Measurements from ENCODE around the gene ACACA. TPM values are rescaled to one million over a fixed set of nuclear protein-coding genes. Genes with fewer than 3 reads are reported as not detected.

ACACA gene
- total RNA-seq, 2 experiments from 2014 or later: 45.1 to 45.9 TPM

- Mint-ChIP-seq H3K36me3 (no peaks in the 10 kb centered on the region), H3K9me3 (no peaks in the 10 kb centered on the region), H3K4me1 (no peaks in the 10 kb centered on the region), H3K4me3 (no peak overlapping the region), H3K27me3 (peaks cover 17% of the 10 kb centered on the region), H3K27ac (no peak overlapping the region)
- no peak for ATAC-seq (ENCODE audit: low read depth)
- DNase-seq: no peak
- POLR2A ChIA-PET: no interaction called here
These were observed 340.0 kb downstream of the ACACA start for GRCh38 chr17:37066322-37067255.

- Mint-ChIP-seq H3K36me3 (no peaks in the 10 kb centered on the region), H3K4me1 (no peaks in the 10 kb centered on the region), H3K4me3 (no peak overlapping the region), H3K27ac (no peak overlapping the region), H3K27me3 (peaks cover 13% of the 10 kb centered on the region), H3K9me3 (no peaks in the 10 kb centered on the region)
- ATAC-seq (ENCODE audit: low read depth) (no peak), DNase-seq (no peak)
- POLR2A ChIA-PET: no interaction called here
These were observed 340.9 kb downstream of the ACACA start for GRCh38 chr17:37065486-37066321.

- POLR2A ChIA-PET: no interaction called here
- H3K4me3 Mint-ChIP-seq: no peak overlapping the region
- no peaks in the 10 kb centered on the region for H3K4me1 Mint-ChIP-seq
- H3K36me3 Mint-ChIP-seq: no peaks in the 10 kb centered on the region
- no peak for ATAC-seq (ENCODE audit: low read depth)
- DNase-seq: no peak
- H3K9me3 Mint-ChIP-seq: no peaks in the 10 kb centered on the region
- peaks cover 13% of the 10 kb centered on the region for H3K27me3 Mint-ChIP-seq
- no peak overlapping the region for H3K27ac Mint-ChIP-seq
These were observed 341.7 kb downstream of the ACACA start for GRCh38 chr17:37064956-37065355.

- no peak for DNase-seq
- no peaks in the 10 kb centered on the region for H3K4me1 Mint-ChIP-seq
- ATAC-seq (ENCODE audit: low read depth): no peak
- no peak overlapping the region for H3K27ac Mint-ChIP-seq
- POLR2A ChIA-PET: no interaction called here
- H3K27me3 Mint-ChIP-seq: peaks cover 13% of the 10 kb centered on the region
- H3K9me3 Mint-ChIP-seq: no peaks in the 10 kb centered on the region
- H3K36me3 Mint-ChIP-seq: no peaks in the 10 kb centered on the region
- H3K4me3 Mint-ChIP-seq: no peak overlapping the region
These were observed 342.4 kb downstream of the ACACA start for GRCh38 chr17:37064206-37064605.

GRCh38 chr17:37062021-37062420 lies 344.6 kb downstream of the ACACA start:
- Mint-ChIP-seq H3K27ac (no peak overlapping the region), H3K4me3 (no peak overlapping the region), H3K36me3 (peaks cover 3% of the 10 kb centered on the region), H3K4me1 (no peaks in the 10 kb centered on the region), H3K27me3 (peaks cover 9% of the 10 kb centered on the region), H3K9me3 (no peaks in the 10 kb centered on the region)
- POLR2A ChIA-PET: no interaction called here
- ATAC-seq (ENCODE audit: low read depth): no peak
- no peak for DNase-seq

GRCh38 chr17:37060928-37061327 lies 345.7 kb downstream of the ACACA start:
- Mint-ChIP-seq H3K4me1 (no peaks in the 10 kb centered on the region), H3K27me3 (peaks cover 6% of the 10 kb centered on the region), H3K27ac (no peak overlapping the region), H3K36me3 (peaks cover 3% of the 10 kb centered on the region), H3K9me3 (no peaks in the 10 kb centered on the region), H3K4me3 (no peak overlapping the region)
- no peak for ATAC-seq (ENCODE audit: low read depth)
- POLR2A ChIA-PET: no interaction called here
- DNase-seq: no peak

GRCh38 chr17:37060094-37060493 lies 346.5 kb downstream of the ACACA start:
- DNase-seq (no peak), ATAC-seq (ENCODE audit: low read depth) (no peak)
- H3K36me3 Mint-ChIP-seq: peaks cover 3% of the 10 kb centered on the region
- H3K9me3 Mint-ChIP-seq: no peaks in the 10 kb centered on the region
- H3K27me3 Mint-ChIP-seq: peaks cover 2% of the 10 kb centered on the region
- H3K4me1 Mint-ChIP-seq: no peaks in the 10 kb centered on the region
- POLR2A ChIA-PET: no interaction called here
- H3K27ac Mint-ChIP-seq: no peak overlapping the region
- no peak overlapping the region for H3K4me3 Mint-ChIP-seq

- POLR2A ChIA-PET: no interaction called here
- Mint-ChIP-seq H3K27me3 (no peaks in the 10 kb centered on the region), H3K9me3 (no peaks in the 10 kb centered on the region), H3K36me3 (peaks cover 3% of the 10 kb centered on the region), H3K27ac (no peak overlapping the region), H3K4me1 (no peaks in the 10 kb centered on the region), H3K4me3 (no peak overlapping the region)
- DNase-seq: no peak
- ATAC-seq (ENCODE audit: low read depth): no peak
These were observed 347.1 kb downstream of the ACACA start for GRCh38 chr17:37059493-37059892.

GRCh38 chr17:37056622-37057021 lies 350.0 kb downstream of the ACACA start:
- peaks cover 3% of the 10 kb centered on the region for H3K36me3 Mint-ChIP-seq
- DNase-seq (no peak), ATAC-seq (ENCODE audit: low read depth) (no peak)
- H3K9me3 Mint-ChIP-seq: no peaks in the 10 kb centered on the region
- POLR2A ChIA-PET: no interaction called here
- H3K4me3 Mint-ChIP-seq: no peak overlapping the region
- no peaks in the 10 kb centered on the region for H3K27me3 Mint-ChIP-seq
- H3K4me1 Mint-ChIP-seq: no peaks in the 10 kb centered on the region
- no peak overlapping the region for H3K27ac Mint-ChIP-seq

- Mint-ChIP-seq H3K4me3 (no peak overlapping the region), H3K27me3 (no peaks in the 10 kb centered on the region), H3K27ac (no peak overlapping the region), H3K36me3 (peaks cover 3% of the 10 kb centered on the region), H3K9me3 (no peaks in the 10 kb centered on the region), H3K4me1 (no peaks in the 10 kb centered on the region)
- POLR2A ChIA-PET: no interaction called here
- DNase-seq: no peak
- no peak for ATAC-seq (ENCODE audit: low read depth)
These were observed 351.7 kb downstream of the ACACA start for GRCh38 chr17:37054894-37055293.

- no peak for ATAC-seq (ENCODE audit: low read depth)
- POLR2A ChIA-PET: no interaction called here
- Mint-ChIP-seq H3K27me3 (no peaks in the 10 kb centered on the region), H3K9me3 (no peaks in the 10 kb centered on the region), H3K36me3 (no peaks in the 10 kb centered on the region), H3K4me1 (peaks cover 4% of the 10 kb centered on the region), H3K27ac (no peak overlapping the region), H3K4me3 (no peak overlapping the region)
- DNase-seq: no peak
These were observed 354.2 kb downstream of the ACACA start for GRCh38 chr17:37052450-37052849.

GRCh38 chr17:37051833-37052232 lies 354.8 kb downstream of the ACACA start:
- Mint-ChIP-seq H3K4me1 (peaks cover 5% of the 10 kb centered on the region), H3K4me3 (no peak overlapping the region), H3K36me3 (no peaks in the 10 kb centered on the region), H3K27me3 (no peaks in the 10 kb centered on the region), H3K27ac (no peak overlapping the region), H3K9me3 (no peaks in the 10 kb centered on the region)
- DNase-seq: no peak
- ATAC-seq (ENCODE audit: low read depth): no peak
- POLR2A ChIA-PET: no interaction called here

- no peaks in the 10 kb centered on the region for H3K27me3 Mint-ChIP-seq
These were observed 355.3 kb downstream of the ACACA start for GRCh38 chr17:37051381-37051780.

GRCh38 chr17:37050920-37051319 lies 355.7 kb downstream of the ACACA start:
- POLR2A ChIA-PET: no interaction called here
- H3K4me1 Mint-ChIP-seq: peaks cover 5% of the 10 kb centered on the region
- H3K9me3 Mint-ChIP-seq: no peaks in the 10 kb centered on the region
- H3K36me3 Mint-ChIP-seq: no peaks in the 10 kb centered on the region
- no peak overlapping the region for H3K4me3 Mint-ChIP-seq
- DNase-seq (no peak), ATAC-seq (ENCODE audit: low read depth) (no peak)
- no peak overlapping the region for H3K27ac Mint-ChIP-seq
- H3K27me3 Mint-ChIP-seq: no peaks in the 10 kb centered on the region

More at GRCh38 chr17:37051381-37051780, 355.3 kb downstream of the ACACA start:
- peaks cover 5% of the 10 kb centered on the region for H3K4me1 Mint-ChIP-seq
- no peak overlapping the region for H3K4me3 Mint-ChIP-seq
- no peak overlapping the region for H3K27ac Mint-ChIP-seq
- POLR2A ChIA-PET: no interaction called here
- DNase-seq (no peak), ATAC-seq (ENCODE audit: low read depth) (no peak)
- no peaks in the 10 kb centered on the region for H3K36me3 Mint-ChIP-seq
- H3K9me3 Mint-ChIP-seq: no peaks in the 10 kb centered on the region
